HepG2 (cell line): ENCODE results near the gene SLC25A47. TPM values are rescaled to one million over a fixed set of nuclear protein-coding genes. Genes with fewer than 3 reads are reported as not detected.

Experiments used
- BRD4 ChIP-seq: sonication (generic); formaldehyde crosslinking; IDR thresholded peaks from 2 replicates; pipeline ENCODE4 v1.4.0; 2020; ENCODE audit warnings: missing genetic modification reagents
- FOSL1 ChIP-seq: sonication (generic); formaldehyde crosslinking; IDR thresholded peaks from 2 replicates; pipeline ENCODE4 v1.9.0; 2021; ENCODE audit warnings: missing genetic modification reagents, borderline replicate concordance
- IKZF4 ChIP-seq: sonication (generic); formaldehyde crosslinking; IDR thresholded peaks from 2 replicates; pipeline ENCODE4 v1.5.1; 2020; ENCODE audit warnings: borderline replicate concordance, mild to moderate bottlenecking, low read depth, missing genetic modification reagents; ENCODE audit errors: not compliant biosample characterization
- RNF2 ChIP-seq: fragments of 450-650 bp; conservative IDR thresholded peaks from 2 replicates; pipeline ENCODE4 v1.6.1; 2016; ENCODE audit warnings: low read depth
- SKI ChIP-seq: fragments of 450-650 bp; IDR thresholded peaks from one replicate; pipeline ENCODE4 v1.6.1; 2018; ENCODE audit warnings: mild to moderate bottlenecking; ENCODE audit not compliant: partially characterized antibody
- SP140L ChIP-seq: sonication (generic); formaldehyde crosslinking; IDR thresholded peaks from 2 replicates; pipeline ENCODE4 v1.4.0; 2020; ENCODE audit warnings: missing genetic modification reagents, borderline replicate concordance
- TCF7 ChIP-seq: sonication (generic); IDR thresholded peaks from 2 replicates; pipeline ENCODE4 v1.6.1; 2016; ENCODE audit warnings: antibody characterized with exemption, low read depth
- THRA ChIP-seq: sonication (generic); formaldehyde crosslinking; IDR thresholded peaks from 2 replicates; pipeline ENCODE4 v1.4.0; 2020; ENCODE audit warnings: missing genetic modification reagents, borderline replicate concordance
- ZBTB3 ChIP-seq: sonication (generic); formaldehyde crosslinking; IDR thresholded peaks from 2 replicates; pipeline ENCODE4 v1.4.0; 2020; ENCODE audit warnings: low read depth, mild to moderate bottlenecking, moderate library complexity, missing genetic modification reagents, borderline replicate concordance
- ZBTB37 ChIP-seq: sonication (generic); formaldehyde crosslinking; IDR thresholded peaks from 2 replicates; pipeline ENCODE4 v1.4.0; 2020; ENCODE audit warnings: mild to moderate bottlenecking, missing genetic modification reagents
- ZNF558 ChIP-seq: sonication (generic); formaldehyde crosslinking; IDR thresholded peaks from 2 replicates; pipeline ENCODE4 v1.9.0; 2022; ENCODE audit warnings: mild to moderate bottlenecking, missing genetic modification reagents, borderline replicate concordance
- ZNF569 ChIP-seq: sonication (generic); formaldehyde crosslinking; IDR thresholded peaks from 2 replicates; pipeline ENCODE4 v1.5.0; 2020; ENCODE audit warnings: mild to moderate bottlenecking, missing genetic modification reagents, moderate library complexity, borderline replicate concordance
- ZNF646 ChIP-seq: sonication (generic); formaldehyde crosslinking; IDR thresholded peaks from 2 replicates; pipeline ENCODE4 v1.9.0; 2021; ENCODE audit warnings: mild to moderate bottlenecking, missing genetic modification reagents
- ZSCAN20 ChIP-seq: sonication (generic); formaldehyde crosslinking; IDR thresholded peaks from 2 replicates; pipeline ENCODE4 v1.4.0; 2020; ENCODE audit warnings: missing genetic modification reagents, mild to moderate bottlenecking, borderline replicate concordance
- polyA plus RNA-seq, 8 experiments: library from polyadenylated mRNA; depleted of rRNA in 3 of 8; stranded (reverse) in 7 of 8; unstranded in 1 of 8; fragments of >200 nt; fragmentation: Illumina TruSeq in 4 of 8; extraction: Trizol in 4 of 8; gene quantifications; 2 replicates each; pipeline versions ENCODE4 v1.2.1 to v1.2.3, GENCODE V29; 2011 to 2016; ENCODE audit warnings: low read depth in 4 of 8, missing spikeins in 1 of 8, mixed read lengths in 1 of 8; ENCODE audit not compliant: insufficient read depth in 1 of 8
- total RNA-seq, 5 experiments: library from RNA; depleted of rRNA; stranded (reverse); fragments of >200 nt; fragmentation: Illumina TruSeq; extraction: Trizol; gene quantifications; 2 replicates each; pipeline ENCODE4 v1.2.3, GENCODE V29; 2016; ENCODE audit warnings: low read depth in 1 of 5
- TF ChIP-seq, protein P1 (sequence below): sonication (generic); formaldehyde crosslinking; IDR thresholded peaks from 2 replicates; pipeline ENCODE4 v1.4.0; 2020; ENCODE audit warnings: low read depth, missing genetic modification reagents

The SLC25A47 gene
- total and polyA plus RNA-seq, 2 of the 13 experiments (the other 11 are each of a cell fraction or from before 2014, with no cell fraction given) = 1.0 to 1.7 TPM

GRCh38 chr14:100290607-100291304, 32.4 kb upstream of the SLC25A47 start (continued):
- TF ChIP-seq FOSL1 (CRISPR knock-in tag) = no peak
- no peak for TF ChIP-seq ZSCAN20
- TF ChIP-seq THRA (CRISPR knock-in tag) = peak; percentile 73; the same call in 1 of the 2 replicates
- no peak for TF ChIP-seq SKI
- TF ChIP-seq ZBTB37 (CRISPR knock-in tag) = no peak
- TF ChIP-seq, protein P1, sequence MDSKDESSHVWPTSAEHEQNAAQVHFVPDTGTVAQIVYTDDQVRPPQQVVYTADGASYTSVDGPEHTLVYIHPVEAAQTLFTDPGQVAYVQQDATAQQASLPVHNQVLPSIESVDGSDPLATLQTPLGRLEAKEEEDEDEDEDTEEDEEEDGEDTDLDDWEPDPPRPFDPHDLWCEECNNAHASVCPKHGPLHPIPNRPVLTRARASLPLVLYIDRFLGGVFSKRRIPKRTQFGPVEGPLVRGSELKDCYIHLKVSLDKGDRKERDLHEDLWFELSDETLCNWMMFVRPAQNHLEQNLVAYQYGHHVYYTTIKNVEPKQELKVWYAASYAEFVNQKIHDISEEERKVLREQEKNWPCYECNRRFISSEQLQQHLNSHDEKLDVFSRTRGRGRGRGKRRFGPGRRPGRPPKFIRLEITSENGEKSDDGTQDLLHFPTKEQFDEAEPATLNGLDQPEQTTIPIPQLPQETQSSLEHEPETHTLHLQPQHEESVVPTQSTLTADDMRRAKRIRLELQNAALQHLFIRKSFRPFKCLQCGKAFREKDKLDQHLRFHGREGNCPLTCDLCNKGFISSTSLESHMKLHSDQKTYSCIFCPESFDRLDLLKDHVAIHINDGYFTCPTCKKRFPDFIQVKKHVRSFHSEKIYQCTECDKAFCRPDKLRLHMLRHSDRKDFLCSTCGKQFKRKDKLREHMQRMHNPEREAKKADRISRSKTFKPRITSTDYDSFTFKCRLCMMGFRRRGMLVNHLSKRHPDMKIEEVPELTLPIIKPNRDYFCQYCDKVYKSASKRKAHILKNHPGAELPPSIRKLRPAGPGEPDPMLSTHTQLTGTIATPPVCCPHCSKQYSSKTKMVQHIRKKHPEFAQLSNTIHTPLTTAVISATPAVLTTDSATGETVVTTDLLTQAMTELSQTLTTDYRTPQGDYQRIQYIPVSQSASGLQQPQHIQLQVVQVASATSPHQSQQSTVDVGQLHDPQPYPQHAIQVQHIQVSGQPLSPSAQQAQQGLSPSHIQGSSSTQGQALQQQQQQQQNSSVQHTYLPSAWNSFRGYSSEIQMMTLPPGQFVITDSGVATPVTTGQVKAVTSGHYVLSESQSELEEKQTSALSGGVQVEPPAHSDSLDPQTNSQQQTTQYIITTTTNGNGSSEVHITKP (CRISPR knock-in tag) = no peak
- no peak for TF ChIP-seq IKZF4 (CRISPR knock-in tag)
- TF ChIP-seq RNF2 = peak; percentile 51; the same call in 1 of the 2 replicates
- peak; percentile 58 for TF ChIP-seq TCF7
- no peak for TF ChIP-seq ZNF569 (CRISPR knock-in tag)
- TF ChIP-seq BRD4 (CRISPR knock-in tag) = no peak
- TF ChIP-seq SP140L (CRISPR knock-in tag) = no peak
- no peak for TF ChIP-seq ZBTB3 (CRISPR knock-in tag)
- TF ChIP-seq ZNF646 (CRISPR knock-in tag) = no peak
- no peak; the same call in 1 of the 2 replicates for TF ChIP-seq ZNF558 (CRISPR knock-in tag)
